ENCODE measurements around the gene GNGT2. TPM values are rescaled to one million over a fixed set of nuclear protein-coding genes. Genes with fewer than 3 reads are reported as not detected.
A peak's percentile ranks its signal among the peaks of the same experiment; 100 is the strongest.

Gene GNGT2
- polyA plus RNA-seq, 3 donors: 16.0 to 25.1 (median 16.7) TPM

- Mint-ChIP-seq H3K4me3 (no peak overlapping the region), H3K27ac (peak overlapping the region in 3 of 7 donors; percentile 25 to 87 (median 35)), H3K4me1 (peaks cover 38% of the 10 kb centered on the region), H3K9me3 (no peaks in the 10 kb centered on the region), H3K36me3 (peaks cover 8 to 13% of the 10 kb centered on the region in 2 donors), H3K27me3 (ENCODE audit: low read depth in 3 of 3) (peaks cover 0 to 4% (median 3%) of the 10 kb centered on the region in 3 donors)
- WGBS (ENCODE audit: insufficient coverage): 92% methylated on average over 3 of the region's 4 CpGs
- H3K9ac ChIP-seq (ENCODE audit: insufficient read depth, low read length, poor library complexity, severe bottlenecking): no peak overlapping the region
- no peaks in the 10 kb centered on the region for H3K36me3 ChIP-seq (replicated peaks in 1 of 2; ENCODE audit: control insufficient read depth in 1 of 2, insufficient read depth in 2 of 2, low read length in 2 of 2)
- H3K27me3 ChIP-seq (ENCODE audit: control insufficient read depth in 2 of 2, insufficient read depth in 2 of 2, low read length in 2 of 2): no peaks in the 10 kb centered on the region
- no peak overlapping the region for H3K4me2 ChIP-seq (replicated peaks; ENCODE audit: extremely low read depth, low read length, poor library complexity, severe bottlenecking)
- no peak overlapping the region for H2AFZ ChIP-seq (ENCODE audit: insufficient read depth, low read depth, low read length, poor library complexity, severe bottlenecking)
- H3K4me3 ChIP-seq (replicated peaks in 1 of 3; ENCODE audit: low read depth in 2 of 3, low read length in 3 of 3): no peak overlapping the region
- DNase-seq: no peak
- H3K79me2 ChIP-seq (ENCODE audit: insufficient read depth, low read length): no peaks in the 10 kb centered on the region
- intact Hi-C loops (cut with micrococcal nuclease): no loop called here
- no peaks in the 10 kb centered on the region for H4K20me1 ChIP-seq (ENCODE audit: insufficient read depth, low read length)
- no peak overlapping the region for H3K27ac ChIP-seq (ENCODE audit: low read depth in 1 of 2, low read length in 2 of 2)
- no peaks in the 10 kb centered on the region for H3K9me3 ChIP-seq (replicated peaks in 1 of 2; ENCODE audit: control insufficient read depth in 1 of 2, insufficient read depth in 1 of 2, low read length in 2 of 2)
- TF ChIP-seq CTCF (IDR thresholded peaks at IDR 0.05): no peak
- H3K4me1 ChIP-seq (ENCODE audit: control insufficient read depth in 1 of 2, insufficient read depth in 2 of 2, low read length in 2 of 2): peaks cover 29 to 35% of the 10 kb centered on the region in 2 donors
Observed at GRCh38 chr17:49254066-49254465, 43.7 kb upstream of the GNGT2 start.

- intact Hi-C loops (cut with micrococcal nuclease): loop anchor here in 1 of 2 donors (1.0 to 2.0 kb wide), 2 partner anchors 8 to 59 kb away; no protein-coding TSS in a partner anchor
- Histone ChIP-seq H3K36me3 (replicated peaks in 1 of 2; ENCODE audit: control insufficient read depth in 1 of 2, insufficient read depth in 2 of 2, low read length in 2 of 2) (no peaks in the 10 kb centered on the region), H3K4me2 (replicated peaks; ENCODE audit: extremely low read depth, low read length, poor library complexity, severe bottlenecking) (peak overlapping the region; percentile 15), H3K9ac (ENCODE audit: insufficient read depth, low read length, poor library complexity, severe bottlenecking) (peak overlapping the region; percentile 24), H3K27me3 (ENCODE audit: control insufficient read depth in 2 of 2, insufficient read depth in 2 of 2, low read length in 2 of 2) (no peaks in the 10 kb centered on the region), H3K9me3 (replicated peaks in 1 of 2; ENCODE audit: control insufficient read depth in 1 of 2, insufficient read depth in 1 of 2, low read length in 2 of 2) (no peaks in the 10 kb centered on the region), H3K27ac (ENCODE audit: low read depth in 1 of 2, low read length in 2 of 2) (peak overlapping the region; percentile 41 to 90), H3K4me1 (ENCODE audit: control insufficient read depth in 1 of 2, insufficient read depth in 2 of 2, low read length in 2 of 2) (peaks cover 29 to 35% of the 10 kb centered on the region in 2 donors), H3K4me3 (replicated peaks in 1 of 3; ENCODE audit: low read depth in 2 of 3, low read length in 3 of 3) (no peak overlapping the region), H4K20me1 (ENCODE audit: insufficient read depth, low read length) (no peaks in the 10 kb centered on the region), H3K79me2 (ENCODE audit: insufficient read depth, low read length) (no peaks in the 10 kb centered on the region), H2AFZ (ENCODE audit: insufficient read depth, low read depth, low read length, poor library complexity, severe bottlenecking) (no peak overlapping the region)
- WGBS (ENCODE audit: insufficient coverage): 7% methylated on average over 5 of the region's 6 CpGs
- H3K9me3 Mint-ChIP-seq: no peaks in the 10 kb centered on the region
- no peak overlapping the region for H3K4me3 Mint-ChIP-seq
- peak; percentile 90 to 96 (median 96) for DNase-seq
- peak overlapping the region; percentile 87 to 95 (median 93) for H3K27ac Mint-ChIP-seq
- peaks cover 0 to 5% (median 3%) of the 10 kb centered on the region in 3 donors for H3K27me3 Mint-ChIP-seq (ENCODE audit: low read depth in 3 of 3)
- H3K36me3 Mint-ChIP-seq: peaks cover 10 to 13% of the 10 kb centered on the region in 2 donors
- peaks cover 37% of the 10 kb centered on the region for H3K4me1 Mint-ChIP-seq
- TF ChIP-seq CTCF (IDR thresholded peaks at IDR 0.05): no peak
Observed at GRCh38 chr17:49252148-49252695, 41.8 kb upstream of the GNGT2 start.
